ENCODE measurements around the gene CYB561D2.
"Not testable (repeated sequence)": the region's sequence is repeated elsewhere in the genome, so short reads cannot be mapped to it uniquely, and the experiment has no call there.

The CYB561D2 gene, protein sequence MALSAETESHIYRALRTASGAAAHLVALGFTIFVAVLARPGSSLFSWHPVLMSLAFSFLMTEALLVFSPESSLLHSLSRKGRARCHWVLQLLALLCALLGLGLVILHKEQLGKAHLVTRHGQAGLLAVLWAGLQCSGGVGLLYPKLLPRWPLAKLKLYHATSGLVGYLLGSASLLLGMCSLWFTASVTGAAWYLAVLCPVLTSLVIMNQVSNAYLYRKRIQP
- 11.8 to 20.8 (median 16.0) reads per million in 9 experiments for total RNA-seq

DNA sequence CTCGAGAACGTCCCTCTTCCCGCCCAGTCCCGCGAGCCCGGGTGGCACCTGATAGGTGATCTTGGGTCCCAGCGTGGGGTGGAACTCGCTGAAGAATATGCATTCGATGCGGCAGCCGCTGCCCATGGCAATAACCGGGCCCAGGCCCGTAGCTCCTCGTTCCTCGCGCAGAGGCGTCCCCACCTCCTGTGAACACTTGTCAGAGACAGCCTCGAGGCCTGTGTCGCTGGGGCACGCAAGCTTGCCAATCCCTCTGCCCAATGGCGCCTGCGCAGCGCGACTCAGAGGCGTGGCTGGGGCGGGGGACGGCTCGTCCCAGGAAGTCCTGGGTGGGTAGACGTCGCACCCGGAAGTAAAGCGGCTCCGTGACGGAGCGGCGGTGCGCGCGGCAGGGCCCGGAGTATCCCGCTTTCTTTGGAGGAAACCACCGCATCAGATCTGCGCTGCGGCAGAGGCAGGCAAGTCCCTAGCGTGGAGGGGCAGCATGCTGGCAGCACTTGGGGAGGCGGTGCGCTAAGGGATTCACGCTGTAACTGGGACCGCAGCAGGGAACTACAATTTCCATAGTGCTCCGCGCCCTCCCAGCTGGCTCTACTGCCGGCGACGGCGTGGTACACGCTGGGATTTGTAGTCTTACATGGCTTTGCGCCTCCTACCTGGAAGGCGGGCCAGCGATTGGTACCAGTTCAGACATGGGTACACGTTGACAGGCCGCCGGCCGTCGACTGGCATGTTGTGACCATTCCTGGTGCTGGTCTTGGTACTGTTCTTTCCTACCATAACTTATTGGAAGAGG, at the start of gene CYB561D2, which contains the start of gene NPRL2:
CYB561D2 (plus strand) TSS at position 336 of the 796 bp plus-strand sequence. CDS start 572 bp downstream, outside the sequence.
NPRL2 (minus strand) TSS at position 249 of the 796 bp plus-strand sequence; CDS start at position 126, 123 bp downstream.
- DNase-seq, result peak; percentile 99 to 100 (median 99)
- Mint-ChIP-seq H3K36me3 (ENCODE audit: insufficient read depth) (peaks cover 54% of the 10 kb centered on the region), H3K4me3 (peak within 1 kb of the TSS; percentile 91 to 96), H3K27ac (peak within 1 kb of the TSS; percentile 94 to 95), H3K27me3 (no peaks in the 10 kb centered on the region), H3K9me3 (no peaks in the 10 kb centered on the region), H3K4me1 (ENCODE audit: low read depth in 2 of 2) (peaks cover 48 to 55% of the 10 kb centered on the region in 2 donors)
- ATAC-seq (replicated peaks), result peak; percentile 87

DNA sequence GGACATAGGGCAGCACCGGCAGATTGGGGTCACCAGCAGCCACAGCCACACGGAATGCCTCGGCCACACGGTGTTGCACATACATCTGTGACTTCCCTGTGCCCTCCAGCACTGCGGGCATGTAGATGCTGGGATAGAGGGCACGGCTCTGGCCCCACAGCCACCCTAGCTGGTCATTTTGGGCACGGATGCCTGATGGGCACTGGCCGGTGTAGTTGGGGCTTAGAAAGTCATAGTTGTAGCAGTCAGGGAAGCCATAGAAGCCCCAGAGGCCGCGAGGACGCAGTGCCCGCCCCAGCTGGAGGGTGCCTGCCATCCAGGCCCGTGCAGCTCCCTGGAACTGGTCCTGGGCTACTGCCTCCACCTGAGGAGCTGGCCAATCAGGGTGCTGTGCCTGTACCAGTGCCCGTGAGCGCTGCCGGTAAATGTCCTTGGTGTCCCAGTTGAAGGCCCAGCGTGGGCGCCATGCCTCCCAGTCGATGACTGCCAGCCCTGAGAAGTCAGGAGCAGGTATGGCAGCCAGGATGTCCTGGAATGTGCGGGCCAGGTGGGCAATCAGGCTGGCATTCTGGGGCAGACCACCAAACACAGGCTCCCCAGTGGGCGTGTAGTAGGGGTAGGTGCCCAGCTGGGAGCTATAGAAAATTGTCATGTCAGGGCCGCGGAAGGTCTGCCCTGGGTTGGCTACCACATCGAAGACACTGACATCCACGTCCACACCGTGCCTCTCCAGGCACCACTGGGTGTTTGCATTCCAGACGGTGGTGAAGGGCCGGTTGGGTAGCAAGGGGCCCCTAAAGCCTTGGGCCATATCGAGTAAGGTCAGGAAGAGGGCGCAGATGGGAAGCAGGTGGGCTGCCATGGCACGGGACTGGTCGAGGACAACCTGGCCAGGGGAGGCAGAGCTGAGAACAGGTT, 48.3 kb upstream of the CYB561D2 start:
- H3K36me3 Mint-ChIP-seq (ENCODE audit: insufficient read depth), result peaks cover 9% of the 10 kb centered on the region
- no peak overlapping the region for H3K4me3 Mint-ChIP-seq
- H3K9me3 Mint-ChIP-seq, result no peaks in the 10 kb centered on the region
- no peaks in the 10 kb centered on the region for H3K27me3 Mint-ChIP-seq
- H3K27ac Mint-ChIP-seq, result no peak overlapping the region
- DNase-seq, result no peak
- no peak for ATAC-seq (replicated peaks)
- H3K4me1 Mint-ChIP-seq (ENCODE audit: low read depth in 2 of 2), result peaks cover 20 to 23% of the 10 kb centered on the region in 2 donors

DNA sequence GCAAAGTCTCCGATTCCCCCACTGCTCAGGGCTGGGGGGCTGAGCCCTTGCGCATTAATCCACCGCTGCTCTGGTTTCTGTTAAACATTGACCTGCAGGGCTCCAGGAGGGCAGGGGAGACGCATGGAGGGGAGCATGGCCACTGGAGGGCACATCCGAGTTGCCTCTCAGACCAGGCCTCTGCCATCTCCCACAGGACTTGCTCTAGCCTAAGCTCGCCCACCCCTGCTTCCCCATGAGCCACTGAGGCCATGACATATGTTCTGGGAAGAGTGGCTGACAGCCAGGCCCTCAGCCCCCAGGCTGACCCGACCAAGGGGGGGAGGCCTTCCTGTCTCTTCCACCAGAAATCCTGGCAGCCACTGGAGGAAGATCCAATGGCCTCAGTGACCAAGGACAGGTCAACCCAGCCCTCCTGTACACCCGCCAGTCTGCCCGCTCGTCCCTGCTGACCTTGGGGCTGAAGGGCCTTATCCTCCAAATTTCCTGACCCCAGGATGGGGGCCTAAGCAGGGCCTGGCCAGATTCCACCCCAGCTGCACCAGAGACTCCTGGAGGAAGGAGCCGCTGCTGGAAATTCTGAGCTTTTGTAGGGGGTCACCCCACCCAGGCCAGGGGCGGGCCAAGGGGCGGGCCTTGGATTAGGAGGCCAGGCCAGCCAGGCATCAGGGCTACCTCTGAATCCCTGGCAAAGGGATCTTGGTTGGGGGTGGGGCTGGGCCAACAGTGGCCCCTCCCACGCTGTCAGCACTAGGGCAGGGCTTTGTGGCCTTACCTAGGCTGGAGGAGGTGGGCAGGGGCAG, 47.4 kb upstream of the CYB561D2 start, which contains the start of gene HYAL1:
HYAL1 (minus strand) TSS at position 562 of the 803 bp plus-strand sequence. CDS start 618 bp downstream, outside the sequence.
- Mint-ChIP-seq H3K36me3 (ENCODE audit: insufficient read depth) (peaks cover 9% of the 10 kb centered on the region), H3K27me3 (no peaks in the 10 kb centered on the region), H3K9me3 (no peaks in the 10 kb centered on the region), H3K4me3 (no peak within 1 kb of the TSS), H3K27ac (no peak within 1 kb of the TSS), H3K4me1 (ENCODE audit: low read depth in 2 of 2) (peaks cover 17 to 19% of the 10 kb centered on the region in 2 donors)
- ATAC-seq (replicated peaks), result no peak
- DNase-seq, result no peak

DNA sequence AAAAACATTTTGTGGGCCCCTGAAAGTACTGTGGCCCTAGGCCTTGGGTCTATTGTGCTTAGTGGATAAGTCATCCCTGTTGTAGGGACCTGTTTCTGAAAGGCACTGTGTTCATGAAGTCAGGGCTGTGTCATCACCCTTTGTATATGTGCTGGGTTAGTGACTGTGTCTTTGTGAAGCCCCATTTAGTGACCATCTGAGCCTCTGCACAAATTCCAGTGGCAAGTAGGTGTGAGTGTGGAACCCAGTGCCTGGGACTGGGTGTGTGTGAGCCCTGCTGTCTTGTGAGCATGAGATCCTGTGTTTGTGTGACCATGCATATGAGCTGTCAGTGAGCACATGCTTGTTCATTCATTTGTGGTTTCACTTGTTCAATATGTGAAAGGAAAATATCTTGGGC, 46.1 kb upstream of the CYB561D2 start:
- Mint-ChIP-seq H3K4me3 (no peak overlapping the region), H3K27me3 (no peaks in the 10 kb centered on the region), H3K27ac (no peak overlapping the region), H3K36me3 (ENCODE audit: insufficient read depth) (no peaks in the 10 kb centered on the region), H3K9me3 (no peaks in the 10 kb centered on the region), H3K4me1 (ENCODE audit: low read depth in 2 of 2) (peaks cover 9 to 13% of the 10 kb centered on the region in 2 donors)
- ATAC-seq (replicated peaks) (no peak), DNase-seq (no peak)

DNA sequence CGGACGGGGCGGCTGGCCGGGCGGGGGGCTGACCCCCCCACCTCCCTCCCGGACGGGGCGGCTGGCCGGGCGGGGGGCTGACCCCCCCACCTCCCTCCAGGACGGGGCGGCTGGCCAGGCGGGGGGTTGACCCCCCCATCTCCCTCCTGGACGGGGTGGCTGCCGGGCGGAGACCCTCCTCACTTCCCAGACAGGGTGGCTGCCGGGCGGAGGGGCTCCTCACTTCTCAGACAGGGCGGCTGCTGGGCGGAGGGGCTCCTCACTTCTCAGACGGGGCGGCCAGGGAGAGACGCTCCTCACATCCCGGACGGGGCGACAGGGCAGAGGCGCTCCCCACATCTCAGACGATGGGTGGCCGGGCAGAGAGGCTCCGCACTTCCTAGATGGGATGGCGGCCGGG, 38.6 kb upstream of the CYB561D2 start:
- not testable (repeated sequence) for H3K27ac Mint-ChIP-seq; H3K36me3 Mint-ChIP-seq (ENCODE audit: insufficient read depth); H3K9me3 Mint-ChIP-seq; H3K27me3 Mint-ChIP-seq; DNase-seq; ATAC-seq (replicated peaks); H3K4me3 Mint-ChIP-seq
- peaks cover 10 to 17% of the 10 kb centered on the region in 2 donors for H3K4me1 Mint-ChIP-seq (ENCODE audit: low read depth in 2 of 2)

DNA sequence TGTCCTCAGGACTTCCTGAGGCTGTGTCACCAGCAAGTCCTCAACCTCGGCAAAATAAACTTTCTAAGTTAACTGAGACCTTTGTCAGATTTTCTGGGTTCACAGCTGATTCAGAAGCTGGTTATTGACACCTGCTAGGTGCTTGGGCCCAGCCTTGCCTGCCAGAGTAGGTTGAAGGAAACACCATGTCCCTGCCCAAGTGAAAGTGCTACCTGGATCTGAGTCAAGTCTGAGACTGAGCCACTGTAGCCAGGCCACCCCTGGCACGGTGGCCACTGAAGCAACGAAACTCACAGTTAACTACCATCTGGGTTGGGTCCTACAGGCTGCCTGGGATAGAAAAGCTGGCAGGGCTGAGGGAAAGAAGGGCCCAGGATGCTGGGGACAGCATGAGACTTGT, 36.3 kb upstream of the CYB561D2 start:
- Mint-ChIP-seq H3K4me3 (no peak overlapping the region), H3K9me3 (no peaks in the 10 kb centered on the region), H3K36me3 (ENCODE audit: insufficient read depth) (no peaks in the 10 kb centered on the region), H3K27ac (peak overlapping the region in 1 of 2 donors; percentile 71), H3K4me1 (ENCODE audit: low read depth in 2 of 2) (peaks cover 14 to 31% of the 10 kb centered on the region in 2 donors), H3K27me3 (no peaks in the 10 kb centered on the region)
- no peak for ATAC-seq (replicated peaks)
- no peak for DNase-seq

DNA sequence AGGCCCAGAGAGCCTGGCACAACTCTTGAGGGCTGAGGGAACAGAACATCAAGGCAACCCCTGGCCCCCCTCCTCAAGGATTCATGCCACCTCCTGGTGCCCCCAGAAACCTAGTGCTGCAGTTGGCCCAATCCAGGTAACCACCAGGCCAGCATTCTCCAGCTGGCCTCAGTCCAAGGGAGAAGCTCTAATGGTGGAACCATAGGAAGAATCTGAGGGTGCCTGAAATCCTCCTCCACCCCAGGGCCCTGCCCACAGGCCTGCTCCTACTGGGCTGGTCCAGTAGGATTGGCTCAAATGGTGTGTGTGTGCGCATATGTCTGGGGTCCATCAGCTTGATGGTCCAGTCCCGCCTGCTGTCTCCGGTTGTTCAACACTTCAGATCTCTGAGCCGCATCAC, 35.8 kb upstream of the CYB561D2 start:
- DNase-seq (no peak), ATAC-seq (replicated peaks) (no peak)
- no peaks in the 10 kb centered on the region for H3K36me3 Mint-ChIP-seq (ENCODE audit: insufficient read depth)
- peaks cover 16 to 33% of the 10 kb centered on the region in 2 donors for H3K4me1 Mint-ChIP-seq (ENCODE audit: low read depth in 2 of 2)
- H3K9me3 Mint-ChIP-seq, result no peaks in the 10 kb centered on the region
- H3K27ac Mint-ChIP-seq, result peak overlapping the region in 1 of 2 donors; percentile 71
- no peaks in the 10 kb centered on the region for H3K27me3 Mint-ChIP-seq
- H3K4me3 Mint-ChIP-seq, result no peak overlapping the region

DNA sequence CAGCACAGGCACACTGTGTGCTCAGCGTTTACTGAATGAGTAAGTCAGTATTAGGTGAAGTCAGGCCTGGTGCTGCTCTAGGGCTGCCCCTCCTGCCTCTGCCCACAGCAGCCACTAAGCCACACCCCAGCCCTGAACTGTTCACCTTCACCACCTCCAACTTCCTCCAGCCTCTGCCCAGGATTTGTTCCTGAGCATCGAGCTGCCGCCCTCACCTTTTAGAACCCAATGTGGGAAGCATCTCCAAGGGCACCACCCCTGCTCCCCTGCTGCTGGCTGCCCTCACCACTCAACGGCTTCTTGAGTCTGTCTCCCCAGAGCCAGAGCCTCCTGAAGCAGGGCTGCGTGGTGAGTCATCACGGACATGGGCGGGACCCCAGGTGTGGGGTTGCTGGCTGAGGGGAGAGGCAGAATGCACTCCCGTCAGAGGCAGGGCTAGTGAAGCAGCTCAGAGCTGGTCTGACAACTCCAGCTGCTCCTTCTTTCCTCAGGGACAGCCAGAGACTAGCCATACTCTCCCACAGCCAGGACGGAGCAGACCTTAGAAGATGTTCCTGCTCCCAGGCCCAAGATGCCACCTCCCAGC, 33.9 kb upstream of the CYB561D2 start:
- Mint-ChIP-seq H3K36me3 (ENCODE audit: insufficient read depth) (no peaks in the 10 kb centered on the region), H3K27me3 (no peaks in the 10 kb centered on the region), H3K4me1 (ENCODE audit: low read depth in 2 of 2) (peaks cover 26 to 42% of the 10 kb centered on the region in 2 donors), H3K27ac (peak overlapping the region; percentile 90 to 97), H3K9me3 (no peaks in the 10 kb centered on the region), H3K4me3 (peak overlapping the region; percentile 74 to 79)
- peak; percentile 81 for ATAC-seq (replicated peaks)
- peak; percentile 73 to 79 (median 77) for DNase-seq

DNA sequence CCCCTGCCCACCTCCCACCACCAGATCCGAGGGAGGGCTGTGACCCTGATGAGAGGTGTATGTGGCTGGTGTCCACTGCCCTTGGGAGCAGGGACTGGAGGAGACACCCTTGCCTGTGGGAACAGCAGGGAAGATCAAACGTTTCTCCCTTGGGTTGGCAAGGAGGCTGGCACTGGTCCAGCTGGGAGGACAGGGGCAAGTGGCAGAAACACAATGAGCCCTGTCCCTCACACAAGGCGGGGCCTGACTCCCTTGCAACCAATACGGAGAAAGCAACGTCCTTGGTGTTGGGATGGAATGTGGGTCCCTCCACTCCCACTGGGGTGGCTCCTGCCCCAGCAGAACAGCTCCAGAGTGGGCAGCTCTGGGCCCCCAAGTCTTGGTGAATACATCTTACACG, 33.4 kb upstream of the CYB561D2 start:
- H3K27ac Mint-ChIP-seq, result peak overlapping the region; percentile 90 to 97
- ATAC-seq (replicated peaks) (no peak), DNase-seq (no peak)
- peaks cover 26 to 42% of the 10 kb centered on the region in 2 donors for H3K4me1 Mint-ChIP-seq (ENCODE audit: low read depth in 2 of 2)
- H3K9me3 Mint-ChIP-seq, result no peaks in the 10 kb centered on the region
- no peaks in the 10 kb centered on the region for H3K36me3 Mint-ChIP-seq (ENCODE audit: insufficient read depth)
- H3K27me3 Mint-ChIP-seq, result no peaks in the 10 kb centered on the region
- H3K4me3 Mint-ChIP-seq, result peak overlapping the region in 1 of 2 donors; percentile 79

DNA sequence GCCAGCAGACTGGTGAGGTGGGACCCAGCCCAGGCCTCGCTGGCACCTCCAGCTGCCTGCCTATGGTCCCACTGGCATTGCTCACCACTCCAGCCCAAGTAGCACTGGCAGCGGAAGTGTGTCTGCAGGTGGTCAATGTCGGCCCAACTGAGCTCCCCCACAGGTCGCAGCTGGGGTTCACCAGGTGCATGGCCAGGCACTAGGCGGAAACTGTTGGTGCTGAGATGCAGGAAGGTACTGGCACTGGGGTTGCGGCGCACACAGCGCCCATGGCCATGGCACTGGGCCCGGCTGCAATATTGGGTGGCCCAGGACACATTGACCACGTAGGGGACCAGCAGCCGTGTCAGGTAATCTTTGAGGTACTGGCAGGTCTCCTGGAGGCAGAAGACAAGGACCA, 32.5 kb upstream of the CYB561D2 start:
- Mint-ChIP-seq H3K27ac (no peak overlapping the region), H3K27me3 (no peaks in the 10 kb centered on the region), H3K9me3 (no peaks in the 10 kb centered on the region), H3K4me1 (ENCODE audit: low read depth in 2 of 2) (peaks cover 26 to 42% of the 10 kb centered on the region in 2 donors), H3K36me3 (ENCODE audit: insufficient read depth) (no peaks in the 10 kb centered on the region), H3K4me3 (peak overlapping the region in 1 of 2 donors; percentile 6)
- no peak for DNase-seq
- no peak for ATAC-seq (replicated peaks)

DNA sequence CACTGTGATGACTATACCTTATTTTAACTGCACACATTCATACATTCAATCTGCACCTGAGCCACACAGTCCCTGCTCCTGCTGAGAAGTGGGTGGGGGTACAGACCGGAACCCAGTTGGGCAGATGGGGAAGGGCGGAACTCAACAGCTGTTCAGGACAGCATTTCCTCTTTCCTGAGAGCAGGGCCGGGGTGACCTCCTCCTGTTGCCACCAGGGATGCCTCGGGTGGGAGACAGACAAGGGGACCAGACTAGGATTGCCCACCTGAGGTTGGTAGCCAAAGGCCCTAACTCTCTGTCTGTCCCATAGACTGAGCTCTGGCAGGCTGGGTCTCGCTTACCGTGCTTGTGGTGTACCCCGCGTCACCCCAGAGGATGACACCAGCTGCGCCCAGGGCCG, 32.0 kb upstream of the CYB561D2 start:
- H3K4me3 Mint-ChIP-seq, result peak overlapping the region in 1 of 2 donors; percentile 6
- no peaks in the 10 kb centered on the region for H3K9me3 Mint-ChIP-seq
- DNase-seq, result no peak
- no peak for ATAC-seq (replicated peaks)
- H3K36me3 Mint-ChIP-seq (ENCODE audit: insufficient read depth), result no peaks in the 10 kb centered on the region
- H3K27me3 Mint-ChIP-seq, result no peaks in the 10 kb centered on the region
- no peak overlapping the region for H3K27ac Mint-ChIP-seq
- H3K4me1 Mint-ChIP-seq (ENCODE audit: low read depth in 2 of 2), result peaks cover 26 to 44% of the 10 kb centered on the region in 2 donors
